ENCODE data around the gene MTRR.

Gene MTRR

DNA sequence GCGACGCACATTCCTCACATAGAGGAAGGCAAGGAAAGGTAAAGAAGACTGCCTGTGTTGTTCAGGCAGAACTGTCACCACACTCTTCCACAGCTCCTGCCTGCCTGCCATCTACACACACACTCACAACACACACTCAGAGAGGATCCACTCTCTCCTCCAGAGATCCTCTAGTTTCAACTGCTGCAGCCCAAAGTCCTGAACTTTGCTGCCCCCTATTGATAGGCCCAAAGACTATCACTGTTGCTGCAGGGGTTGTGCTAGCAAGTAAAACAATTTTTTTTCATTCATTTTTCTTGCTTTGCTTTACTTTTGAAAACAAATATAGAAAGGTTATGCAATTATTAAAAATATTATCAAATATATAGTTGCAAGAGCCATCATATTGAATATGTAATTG is 12.1 kb upstream of the MTRR start:
- Histone ChIP-seq H3F3A (ENCODE audit: insufficient read depth, low read length) (no peaks in the 10 kb centered on the region), H4K20me1 (ENCODE audit: insufficient read depth, low read length) (no peaks in the 10 kb centered on the region), H3K4me3 (ENCODE audit: low read depth, low read length, poor library complexity, severe bottlenecking) (no peak overlapping the region), H2AFZ (ENCODE audit: low read length) (no peak overlapping the region), H3K27ac (ENCODE audit: low read depth, low read length, poor library complexity, severe bottlenecking) (no peak overlapping the region), H3K27me3 (ENCODE audit: insufficient read depth, low read length) (no peaks in the 10 kb centered on the region), H3K36me3 (ENCODE audit: insufficient read depth, low read length) (peaks cover 35% of the 10 kb centered on the region), H3K9me2 (ENCODE audit: low read depth, low read length) (no peaks in the 10 kb centered on the region), H3K4me2 (ENCODE audit: low read length) (no peak overlapping the region), H3K9me3 (ENCODE audit: low read length) (no peaks in the 10 kb centered on the region), H3K9ac (ENCODE audit: low read length) (no peak overlapping the region), H3K4me1 (ENCODE audit: insufficient read depth, low read length, severe bottlenecking) (no peaks in the 10 kb centered on the region), H3K79me2 (ENCODE audit: insufficient read depth, low read length) (no peaks in the 10 kb centered on the region)
- TF ChIP-seq CTCF (IDR thresholded peaks at IDR 0.05; ENCODE audit: low read length) (peak; percentile 61), EZH2 (IDR thresholded peaks at IDR 0.05; ENCODE audit: borderline replicate concordance, low read length) (no peak)

- no peaks in the 10 kb centered on the region for H3K9me2 ChIP-seq (ENCODE audit: low read depth, low read length)
- peaks cover 40% of the 10 kb centered on the region for H3K36me3 ChIP-seq (ENCODE audit: insufficient read depth, low read length)
- no peaks in the 10 kb centered on the region for H3K4me1 ChIP-seq (ENCODE audit: insufficient read depth, low read length, severe bottlenecking)
- no peak overlapping the region for H3K4me3 ChIP-seq (ENCODE audit: low read depth, low read length, poor library complexity, severe bottlenecking)
- H3K9me3 ChIP-seq (ENCODE audit: low read length) = no peaks in the 10 kb centered on the region
- H3K79me2 ChIP-seq (ENCODE audit: insufficient read depth, low read length) = no peaks in the 10 kb centered on the region
- no peaks in the 10 kb centered on the region for H3F3A ChIP-seq (ENCODE audit: insufficient read depth, low read length)
- no peaks in the 10 kb centered on the region for H4K20me1 ChIP-seq (ENCODE audit: insufficient read depth, low read length)
- no peak for TF ChIP-seq EZH2 (IDR thresholded peaks at IDR 0.05; ENCODE audit: borderline replicate concordance, low read length)
- no peak for TF ChIP-seq CTCF (IDR thresholded peaks at IDR 0.05; ENCODE audit: low read length)
- no peak overlapping the region for H3K27ac ChIP-seq (ENCODE audit: low read depth, low read length, poor library complexity, severe bottlenecking)
- no peak overlapping the region for H3K4me2 ChIP-seq (ENCODE audit: low read length)
- no peak overlapping the region for H3K9ac ChIP-seq (ENCODE audit: low read length)
- H2AFZ ChIP-seq (ENCODE audit: low read length) = no peak overlapping the region
- no peaks in the 10 kb centered on the region for H3K27me3 ChIP-seq (ENCODE audit: insufficient read depth, low read length)
Observed at GRCh38 chr5:7857361-7857760, 11.6 kb upstream of the MTRR start.

DNA sequence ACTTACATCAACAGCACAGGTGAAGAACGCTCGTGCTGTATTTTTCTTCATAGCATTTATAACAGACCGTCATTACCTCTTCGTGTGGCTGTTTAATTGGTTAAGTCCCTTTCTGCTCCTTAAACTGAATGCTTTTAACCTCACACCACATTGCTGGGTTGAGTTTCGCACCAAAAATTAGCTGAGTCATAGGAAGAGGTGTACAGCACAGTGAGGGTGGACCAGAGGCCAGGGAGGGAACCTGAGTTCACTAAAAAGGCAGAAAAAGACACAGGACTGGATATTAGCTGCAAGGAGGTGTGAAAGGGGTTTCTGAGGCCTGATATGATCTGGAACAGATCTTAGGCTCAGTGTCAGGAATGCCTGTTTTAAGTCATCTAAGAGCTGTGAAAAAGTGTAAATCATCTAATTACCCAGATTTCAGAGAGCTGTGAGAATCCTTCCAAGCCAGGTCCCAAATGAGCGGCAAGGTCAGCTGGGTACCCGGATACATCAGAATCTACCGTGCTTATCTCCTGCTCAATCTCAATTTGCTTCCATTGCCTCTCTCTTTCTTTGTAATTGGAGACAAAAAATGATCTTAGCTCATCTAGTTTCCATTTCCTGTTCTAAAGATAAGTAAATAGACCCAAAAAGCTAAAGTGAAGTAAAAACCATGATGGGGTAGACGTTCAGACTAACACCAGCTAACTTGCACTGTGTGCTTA is 10.9 kb upstream of the MTRR start:
- no peaks in the 10 kb centered on the region for H3F3A ChIP-seq (ENCODE audit: insufficient read depth, low read length)
- H3K4me2 ChIP-seq (ENCODE audit: low read length) = no peak overlapping the region

More for the DNA sequence above, 10.9 kb upstream of the MTRR start:
- Histone ChIP-seq H3K9me2 (ENCODE audit: low read depth, low read length) (no peaks in the 10 kb centered on the region), H3K27me3 (ENCODE audit: insufficient read depth, low read length) (no peaks in the 10 kb centered on the region), H4K20me1 (ENCODE audit: insufficient read depth, low read length) (no peaks in the 10 kb centered on the region), H3K27ac (ENCODE audit: low read depth, low read length, poor library complexity, severe bottlenecking) (no peak overlapping the region), H3K4me3 (ENCODE audit: low read depth, low read length, poor library complexity, severe bottlenecking) (no peak overlapping the region), H2AFZ (ENCODE audit: low read length) (no peak overlapping the region), H3K9me3 (ENCODE audit: low read length) (no peaks in the 10 kb centered on the region), H3K9ac (ENCODE audit: low read length) (no peak overlapping the region), H3K4me1 (ENCODE audit: insufficient read depth, low read length, severe bottlenecking) (no peaks in the 10 kb centered on the region), H3K79me2 (ENCODE audit: insufficient read depth, low read length) (no peaks in the 10 kb centered on the region), H3K36me3 (ENCODE audit: insufficient read depth, low read length) (peaks cover 47% of the 10 kb centered on the region)
- TF ChIP-seq EZH2 (IDR thresholded peaks at IDR 0.05; ENCODE audit: borderline replicate concordance, low read length) = no peak
- TF ChIP-seq CTCF (IDR thresholded peaks at IDR 0.05; ENCODE audit: low read length) = no peak
